HepG2 (cell line): ENCODE data around the gene CATSPERE. TPM values are rescaled to one million over a fixed set of nuclear protein-coding genes. Genes with fewer than 3 reads are reported as not detected.

Experiments
- ATAC-seq: fragments of 200-7000 bp; cut with Tn5 transposase; 3 replicates; pipeline ENCODE4 v1.9.1; 2020; ENCODE audit warnings: mild to moderate bottlenecking, moderate library complexity
- BruUV-seq: library from RNA; stranded (reverse); fragments of 400-500 nt; replicated peaks from 2 replicates; lab custom pipeline; 2021; lab: Mats Ljungman, UMichigan
- CTCF ChIA-PET: fragments of 300-600 bp; formaldehyde crosslinking; extraction: SDS; loops from one replicate; lab custom pipeline; 2021; ENCODE audit warnings: low total read pairs, inconsistent platforms, low intra/inter-chr PET ratio; lab: Yijun Ruan, JAX
- POLR2A ChIA-PET: fragments of 350-600 bp; sonication (Branson Sonifier 250); formaldehyde crosslinking; loops from one replicate; lab custom pipeline; 2020; ENCODE audit warnings: antibody characterized with exemption, inconsistent platforms; lab: Yijun Ruan, JAX
- DNase-seq: peaks from one replicate; pipeline ENCODE4 v3.0.0-alpha.2; 2015; ENCODE audit warnings: low spot score
- FAIRE-seq: peaks from 3 replicates; lab custom pipeline; 2011; peaks lifted over from hg19 to GRCh38; lab: Jason Lieb, UNC
- H2AFZ ChIP-seq: one replicate; pipeline ENCODE4 v1.6.1; 2011; ENCODE audit warnings: low read length, inconsistent platforms
- H3K27ac ChIP-seq: fragments of 300-600 bp; 3 replicates; pipeline ENCODE4 v1.8.0; 2011; ENCODE audit warnings: mixed run types, mild to moderate bottlenecking, mixed read lengths, low read length, inconsistent platforms; ENCODE audit not compliant: insufficient read depth; ENCODE audit errors: extremely low read length
- H3K27me3 ChIP-seq, 2 experiments: fragments of 200-600 bp in 1 of 2; 2 replicates in 1 of 2; 3 replicates in 1 of 2; pipeline versions ENCODE4 v1.6.0 to v1.8.0; 2011; ENCODE audit warnings: low read length in 2 of 2, mild to moderate bottlenecking in 2 of 2, moderate library complexity in 2 of 2, inconsistent platforms in 1 of 2; ENCODE audit not compliant: insufficient read depth in 2 of 2, control insufficient read depth in 1 of 2
- H3K36me3 ChIP-seq, 2 experiments: fragments of 200-600 bp in 1 of 2; replicated peaks in 1 of 2; 2 replicates in 1 of 2; 3 replicates in 1 of 2; pipeline versions ENCODE4 v1.5.1 to v1.8.0; 2011; ENCODE audit warnings: low read length in 2 of 2, inconsistent platforms in 1 of 2; ENCODE audit not compliant: insufficient read depth in 2 of 2, control insufficient read depth in 1 of 2
- H3K4me1 ChIP-seq: 2 replicates; pipeline ENCODE4 v1.5.1; 2012; ENCODE audit warnings: low read length, inconsistent platforms; ENCODE audit not compliant: insufficient read depth
- H3K4me2 ChIP-seq: 2 replicates; pipeline ENCODE4 v1.6.0; 2011; ENCODE audit warnings: low read depth, low read length, inconsistent platforms
- H3K4me3 ChIP-seq, 3 experiments: fragments of 200-600 bp in 1 of 3; sonication (generic), shearing (Covaris generic) in 1 of 3; replicated peaks in 1 of 3; 2 replicates each; pipeline ENCODE4 v1.5.1; 2011 to 2016; ENCODE audit warnings: low read length in 3 of 3, inconsistent platforms in 2 of 3, low read depth in 2 of 3, mild to moderate bottlenecking in 2 of 3, control low read depth in 1 of 3, mixed read lengths in 1 of 3; ENCODE audit not compliant: insufficient read depth in 1 of 3
- H3K79me2 ChIP-seq: one replicate; pipeline ENCODE4 v1.6.1; 2011; ENCODE audit warnings: low read length, inconsistent platforms; ENCODE audit not compliant: insufficient read depth
- H3K9ac ChIP-seq: 2 replicates; pipeline ENCODE4 v1.6.0; 2011; ENCODE audit warnings: mild to moderate bottlenecking, low read depth, low read length, inconsistent platforms; ENCODE audit not compliant: insufficient read depth
- H3K9me3 ChIP-seq: 2 replicates; pipeline ENCODE4 v1.5.1; 2012; ENCODE audit warnings: mild to moderate bottlenecking, low read length
- H4K20me1 ChIP-seq: 2 replicates; pipeline ENCODE4 v1.6.0; 2011; ENCODE audit warnings: inconsistent platforms, mild to moderate bottlenecking, low read length, moderate library complexity; ENCODE audit not compliant: insufficient read depth
- CEBPB ChIP-seq: IDR thresholded peaks from 2 replicates; pipeline ENCODE4 v1.6.1; 2011; ENCODE audit warnings: low read depth, low read length, improper control_type of control experiment, borderline replicate concordance
- ZBTB20 ChIP-seq: sonication (generic); formaldehyde crosslinking; IDR thresholded peaks from 2 replicates; pipeline ENCODE4 v1.8.1; 2023; ENCODE audit warnings: missing genetic modification reagents, low read depth, mild to moderate bottlenecking, borderline replicate concordance
- ZKSCAN8 ChIP-seq: IDR thresholded peaks from 2 replicates; pipeline ENCODE4 v1.6.1; 2016; ENCODE audit warnings: borderline replicate concordance, missing genetic modification reagents, missing compliant biosample characterization
- ZNF24 ChIP-seq: fragments of 450-650 bp; IDR thresholded peaks from 2 replicates; pipeline ENCODE4 v1.6.1; 2017; ENCODE audit warnings: antibody characterized with exemption, mild to moderate bottlenecking
- ZNF605 ChIP-seq: sonication (generic); formaldehyde crosslinking; IDR thresholded peaks from 2 replicates; pipeline ENCODE4 v1.8.0; 2022; ENCODE audit warnings: mild to moderate bottlenecking, missing genetic modification reagents
- ZNF607 ChIP-seq: sonication (generic); formaldehyde crosslinking; IDR thresholded peaks from 2 replicates; pipeline ENCODE4 v1.5.1; 2020; ENCODE audit warnings: missing genetic modification reagents, mild to moderate bottlenecking, borderline replicate concordance
- WGBS: methylation state at CpG from one replicate; pipeline ENCODE4 v1.1.6; 2017; ENCODE audit warnings: low lambda C conversion rate; 5-methylcytosine and 5-hydroxymethylcytosine counted together
- in situ Hi-C: cut with HindIII; loops from 2 replicates; pipeline ENCODE4 v1.10.0; 2017; ENCODE audit warnings: low pct_unique_long_range_greater_than_20kb; ENCODE audit not compliant: extremely low pct_ligation_motif_present
- intact Hi-C: fragments of 100-400 bp; cut with micrococcal nuclease; formaldehyde crosslinking; loops from one replicate; pipeline ENCODE4 v1.10.0; 2022; ENCODE audit not compliant: unreplicated experiment
- polyA plus RNA-seq, 8 experiments: library from polyadenylated mRNA; depleted of rRNA in 3 of 8; stranded (reverse) in 7 of 8; unstranded in 1 of 8; fragments of >200 nt; fragmentation: Illumina TruSeq in 4 of 8; extraction: Trizol in 4 of 8; gene quantifications; 2 replicates each; pipeline versions ENCODE4 v1.2.1 to v1.2.3, GENCODE V29; 2011 to 2016; ENCODE audit warnings: low read depth in 4 of 8, missing spikeins in 1 of 8, mixed read lengths in 1 of 8; ENCODE audit not compliant: insufficient read depth in 1 of 8
- total RNA-seq, 5 experiments: library from RNA; depleted of rRNA; stranded (reverse); fragments of >200 nt; fragmentation: Illumina TruSeq; extraction: Trizol; gene quantifications; 2 replicates each; pipeline ENCODE4 v1.2.3, GENCODE V29; 2016; ENCODE audit warnings: low read depth in 1 of 5
- TF ChIP-seq, protein P1 (sequence below): sonication (generic); formaldehyde crosslinking; IDR thresholded peaks from 2 replicates; pipeline ENCODE4 v1.5.1; 2020; ENCODE audit warnings: missing genetic modification reagents, mild to moderate bottlenecking, borderline replicate concordance

Gene CATSPERE
- total and polyA plus RNA-seq, 2 of the 13 experiments (the other 11 are each of a cell fraction or from before 2014, with no cell fraction given): 0.34 to 0.51 TPM

- Histone ChIP-seq H3K4me2 (no peak overlapping the region), H3K36me3 (no peaks in the 10 kb centered on the region), H3K9ac (no peak overlapping the region), H3K9me3 (no peaks in the 10 kb centered on the region), H3K4me1 (no peaks in the 10 kb centered on the region), H3K27me3 (no peaks in the 10 kb centered on the region), H3K79me2 (no peaks in the 10 kb centered on the region), H3K4me3 (no peak overlapping the region), H2AFZ (no peak overlapping the region), H4K20me1 (no peaks in the 10 kb centered on the region), H3K27ac (no peak overlapping the region)
- FAIRE-seq: no peak
- ChIA-PET CTCF (no interaction called here), POLR2A (no interaction called here)
- in situ Hi-C loops (no loop called here), intact Hi-C loops (no loop called here)
- 67% methylated on average over 2 of the region's 2 CpGs for WGBS
- DNase-seq: no peak
- TF ChIP-seq ZKSCAN8 (CRISPR knock-in tag) (no peak), CEBPB (peak; percentile 71)
- no peak for ATAC-seq
- no TSS peak for BruUV-seq
Measured at GRCh38 chr1:244494653-244495052, 33.6 kb downstream of the CATSPERE start.

- 6% methylated on average over 1 of the region's 1 CpG for WGBS
- intact Hi-C loops: no loop called here
- H3K9ac ChIP-seq: no peak overlapping the region
- DNase-seq: no peak
- no peaks in the 10 kb centered on the region for H3K36me3 ChIP-seq
- no peak overlapping the region for H3K4me3 ChIP-seq
- ChIA-PET CTCF (no interaction called here), POLR2A (no interaction called here)
- no peak overlapping the region for H3K27ac ChIP-seq
- H2AFZ ChIP-seq: no peak overlapping the region
- no peaks in the 10 kb centered on the region for H3K9me3 ChIP-seq
- H4K20me1 ChIP-seq: no peaks in the 10 kb centered on the region
- in situ Hi-C loops: no loop called here
- no peaks in the 10 kb centered on the region for H3K4me1 ChIP-seq
- BruUV-seq: no TSS peak
- no peaks in the 10 kb centered on the region for H3K79me2 ChIP-seq
- H3K4me2 ChIP-seq: peak overlapping the region; percentile 11; the same call in 1 of the 2 replicates
- no peaks in the 10 kb centered on the region for H3K27me3 ChIP-seq
- peak; percentile 60 for ATAC-seq
- no peak for FAIRE-seq
- no peak for TF ChIP-seq ZBTB20 (CRISPR knock-in tag)
- TF ChIP-seq CEBPB: no peak
- no peak for TF ChIP-seq ZNF607 (CRISPR knock-in tag)
- TF ChIP-seq, protein P1, sequence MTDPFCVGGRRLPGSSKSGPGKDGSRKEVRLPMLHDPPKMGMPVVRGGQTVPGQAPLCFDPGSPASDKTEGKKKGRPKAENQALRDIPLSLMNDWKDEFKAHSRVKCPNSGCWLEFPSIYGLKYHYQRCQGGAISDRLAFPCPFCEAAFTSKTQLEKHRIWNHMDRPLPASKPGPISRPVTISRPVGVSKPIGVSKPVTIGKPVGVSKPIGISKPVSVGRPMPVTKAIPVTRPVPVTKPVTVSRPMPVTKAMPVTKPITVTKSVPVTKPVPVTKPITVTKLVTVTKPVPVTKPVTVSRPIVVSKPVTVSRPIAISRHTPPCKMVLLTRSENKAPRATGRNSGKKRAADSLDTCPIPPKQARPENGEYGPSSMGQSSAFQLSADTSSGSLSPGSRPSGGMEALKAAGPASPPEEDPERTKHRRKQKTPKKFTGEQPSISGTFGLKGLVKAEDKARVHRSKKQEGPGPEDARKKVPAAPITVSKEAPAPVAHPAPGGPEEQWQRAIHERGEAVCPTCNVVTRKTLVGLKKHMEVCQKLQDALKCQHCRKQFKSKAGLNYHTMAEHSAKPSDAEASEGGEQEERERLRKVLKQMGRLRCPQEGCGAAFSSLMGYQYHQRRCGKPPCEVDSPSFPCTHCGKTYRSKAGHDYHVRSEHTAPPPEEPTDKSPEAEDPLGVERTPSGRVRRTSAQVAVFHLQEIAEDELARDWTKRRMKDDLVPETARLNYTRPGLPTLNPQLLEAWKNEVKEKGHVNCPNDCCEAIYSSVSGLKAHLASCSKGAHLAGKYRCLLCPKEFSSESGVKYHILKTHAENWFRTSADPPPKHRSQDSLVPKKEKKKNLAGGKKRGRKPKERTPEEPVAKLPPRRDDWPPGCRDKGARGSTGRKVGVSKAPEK (CRISPR knock-in tag): no peak
- TF ChIP-seq ZNF605 (CRISPR knock-in tag): no peak
- no peak for TF ChIP-seq ZNF24
Measured at GRCh38 chr1:244496186-244496585, 35.1 kb downstream of the CATSPERE start.
